C4-2B (cell line): ENCODE data around the gene MARK1.

Source experiments
- H3K27ac ChIP-seq: fragments of 450-650 bp; 2 replicates; pipeline ENCODE4 v1.5.1; 2017
- CTCF ChIP-seq: fragments of 450-650 bp; conservative IDR thresholded peaks from 2 replicates; pipeline ENCODE4 v1.5.1; 2017; ENCODE audit warnings: mild to moderate bottlenecking
- ZFX ChIP-seq: fragments of 450-650 bp; IDR thresholded peaks from 2 replicates; pipeline ENCODE4 v1.6.1; 2017

The MARK1 gene

DNA sequence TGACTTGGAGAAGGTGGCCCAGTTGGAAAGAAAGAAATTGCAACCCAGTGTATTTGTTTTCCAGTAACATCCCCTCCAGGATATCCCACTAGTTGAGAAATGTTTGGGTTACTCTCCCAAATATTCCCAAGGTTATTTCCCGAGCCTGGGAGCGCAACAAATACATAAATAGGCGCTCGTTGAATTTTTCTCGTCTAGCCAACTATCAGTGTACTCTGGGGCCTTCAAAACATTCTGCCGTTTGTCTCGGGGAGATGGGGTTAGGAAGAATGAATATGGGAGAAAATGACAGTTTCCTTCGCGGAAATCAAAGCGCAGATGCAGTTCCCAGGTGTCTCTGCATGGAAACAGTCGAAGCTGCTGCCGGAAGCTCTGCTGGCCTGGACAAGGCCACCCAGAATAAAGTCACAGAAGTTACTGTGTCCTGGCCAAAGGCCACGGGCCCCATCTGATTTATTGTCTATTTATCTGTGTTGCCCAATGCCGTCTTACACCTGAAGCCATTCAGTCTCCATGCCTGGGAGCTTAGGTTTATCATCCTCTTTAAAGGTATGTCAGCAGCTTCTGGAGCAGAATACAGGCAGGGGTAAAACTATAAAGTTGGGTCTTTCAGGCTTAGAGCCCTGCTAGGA lies 163.2 kb downstream of the MARK1 start:
- TF ChIP-seq ZFX (no peak), CTCF (no peak)
- peak overlapping the region; percentile 81; the same call in 1 of the 2 replicates for H3K27ac ChIP-seq

DNA sequence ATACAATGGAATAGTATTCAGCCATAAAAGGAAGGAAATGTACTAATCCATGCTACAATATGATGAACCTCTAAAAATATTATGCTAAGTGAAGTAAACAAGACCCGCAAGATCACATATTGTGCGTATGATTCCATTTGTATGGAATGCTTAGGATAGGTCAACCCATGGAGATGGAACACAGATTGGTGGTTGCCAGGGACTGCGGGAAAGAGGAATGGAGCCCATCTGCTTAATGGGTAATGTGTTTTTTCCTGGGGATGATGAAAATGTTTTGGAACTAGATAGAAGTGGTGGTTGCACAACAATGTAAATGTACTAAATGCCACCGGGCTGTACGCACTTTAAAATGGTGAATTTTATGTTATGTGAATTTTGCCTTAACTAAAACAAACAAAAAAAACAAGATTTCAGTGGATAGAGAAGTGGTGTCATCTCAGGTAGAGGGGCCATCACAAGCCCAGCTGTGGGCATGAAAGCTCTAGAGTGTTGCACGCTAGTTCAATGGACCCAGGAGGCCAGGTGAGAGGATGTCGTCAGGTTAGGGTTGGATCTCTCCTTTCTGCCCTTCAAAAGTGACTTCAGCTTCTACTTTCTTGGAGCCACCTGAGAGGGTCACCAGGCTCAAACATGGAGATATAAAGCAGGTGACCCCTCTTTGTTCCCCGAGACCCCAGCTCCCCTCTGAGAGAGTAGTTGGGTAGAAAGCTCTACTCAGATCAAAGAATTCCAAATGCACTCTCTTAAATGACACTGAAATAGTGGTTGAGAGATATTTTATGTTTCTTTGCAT lies 164.7 kb downstream of the MARK1 start:
- no peak for TF ChIP-seq ZFX
- no peak for TF ChIP-seq CTCF

GRCh38 chr1:220694866-220695382 lies 167.0 kb downstream of the MARK1 start:
- H3K27ac ChIP-seq = no peak overlapping the region
- no peak for TF ChIP-seq ZFX
- no peak for TF ChIP-seq CTCF

More for the DNA sequence above, 164.7 kb downstream of the MARK1 start:
- H3K27ac ChIP-seq = no peak overlapping the region

GRCh38 chr1:220695426-220695825 lies 167.5 kb downstream of the MARK1 start:
- H3K27ac ChIP-seq = no peak overlapping the region
- TF ChIP-seq ZFX = no peak
- TF ChIP-seq CTCF = no peak

GRCh38 chr1:220696226-220696862 lies 168.4 kb downstream of the MARK1 start:
- H3K27ac ChIP-seq = no peak overlapping the region
- TF ChIP-seq CTCF = no peak
- TF ChIP-seq ZFX = no peak

GRCh38 chr1:220696863-220697231 lies 168.9 kb downstream of the MARK1 start:
- no peak overlapping the region for H3K27ac ChIP-seq
- TF ChIP-seq ZFX = no peak
- TF ChIP-seq CTCF = no peak

- no peak overlapping the region for H3K27ac ChIP-seq
- no peak for TF ChIP-seq CTCF
- no peak for TF ChIP-seq ZFX
Measured at GRCh38 chr1:220697326-220697725, 169.4 kb downstream of the MARK1 start.
